KOPT-K1 (cell line): ENCODE results near the gene BTBD9.

Experiments
- H3K27ac ChIP-seq: fragments of 200-600 bp; sonication (generic); 2 replicates; pipeline ENCODE4 v1.5.1; 2016; ENCODE audit warnings: antibody characterized with exemption, mild to moderate bottlenecking, low read depth, low read length; ENCODE audit not compliant: poor library complexity, severe bottlenecking
- H3K36me3 ChIP-seq: fragments of 200-600 bp; sonication (generic); 2 replicates; pipeline ENCODE4 v1.5.1; 2017; ENCODE audit warnings: antibody characterized with exemption, mild to moderate bottlenecking, low read length, moderate library complexity; ENCODE audit not compliant: insufficient read depth
- H3K9me3 ChIP-seq: fragments of 200-600 bp; sonication (generic); 2 replicates; pipeline ENCODE4 v1.5.1; 2017; ENCODE audit warnings: antibody characterized with exemption, low read length, mild to moderate bottlenecking; ENCODE audit not compliant: insufficient read depth, poor library complexity, severe bottlenecking

The BTBD9 gene

DNA sequence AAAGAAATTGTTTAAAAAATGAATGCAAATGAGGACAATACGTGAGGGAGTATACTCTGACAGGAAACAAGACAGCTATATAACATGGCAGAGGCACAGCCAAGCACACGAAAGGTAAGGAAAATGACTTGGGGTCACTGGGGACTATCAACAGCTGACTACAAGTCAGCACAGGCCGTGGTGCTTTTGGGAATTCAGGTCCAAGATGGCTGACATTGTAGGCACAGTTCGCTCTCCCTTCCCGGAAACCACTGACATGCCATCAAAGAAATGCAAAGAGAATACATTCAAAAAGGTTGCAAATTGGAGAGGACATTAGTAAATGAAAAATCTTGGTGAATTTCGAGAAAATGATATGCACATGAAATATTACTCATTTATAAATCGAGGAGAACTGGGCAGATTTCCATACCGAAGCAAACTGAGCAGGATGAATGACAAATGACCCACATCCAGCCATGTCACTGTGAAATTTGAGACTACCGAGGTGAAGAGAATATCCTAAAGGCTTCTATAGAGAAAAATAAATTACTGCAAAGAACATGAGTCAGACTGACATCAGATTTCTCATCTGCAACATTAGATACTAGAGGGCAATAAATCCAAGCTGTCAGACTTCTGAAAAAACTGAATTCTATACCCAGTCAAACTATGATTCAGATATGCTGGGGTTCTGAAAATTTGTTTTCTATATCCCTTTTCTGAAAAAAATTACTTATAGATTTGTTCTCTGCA, 391.1 kb downstream of the BTBD9 start:
- H3K27ac ChIP-seq, result no peak overlapping the region
- H3K36me3 ChIP-seq, result no peaks in the 10 kb centered on the region

DNA sequence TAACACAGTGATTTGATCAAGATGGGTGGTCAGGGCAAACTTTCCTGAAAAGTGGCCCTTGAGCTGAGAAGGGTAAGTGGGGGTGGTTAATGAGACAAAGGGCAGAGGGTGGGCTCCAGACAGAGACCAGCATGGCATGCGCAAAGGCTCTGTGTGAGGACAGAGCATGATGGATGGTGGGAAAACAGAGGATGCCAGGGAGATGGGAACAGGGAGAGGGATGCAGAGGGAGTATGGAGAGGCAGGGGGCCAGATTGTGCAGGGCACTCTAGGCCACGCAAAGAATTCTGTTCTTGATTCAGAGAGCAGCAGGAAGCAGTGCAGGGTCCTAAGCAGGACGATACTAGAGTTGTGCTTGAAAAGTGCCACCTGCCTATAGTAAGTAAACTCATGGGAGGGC, 394.4 kb downstream of the BTBD9 start:
- Histone ChIP-seq H3K9me3 (no peaks in the 10 kb centered on the region), H3K27ac (no peak overlapping the region)

More for the DNA sequence above, 391.1 kb downstream of the BTBD9 start:
- no peaks in the 10 kb centered on the region for H3K9me3 ChIP-seq

DNA sequence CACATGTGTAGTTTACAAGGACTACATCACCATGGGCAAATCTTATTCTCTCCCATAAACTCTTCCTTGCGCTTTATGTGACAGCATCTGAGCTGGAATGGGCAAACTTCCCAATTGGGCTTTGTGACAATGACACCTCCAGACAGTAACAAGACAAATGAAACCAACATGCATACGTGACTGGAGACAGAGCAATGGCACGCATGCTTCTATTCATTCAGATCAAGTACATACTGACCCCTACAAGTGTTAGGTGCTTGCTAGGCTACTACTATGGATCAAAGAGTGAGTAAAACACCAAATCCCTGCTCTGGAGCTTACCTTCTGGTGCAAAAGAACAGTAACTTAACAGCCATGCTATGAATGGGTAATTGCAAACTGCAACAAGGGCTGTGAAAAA, 394.9 kb downstream of the BTBD9 start:
- no peak overlapping the region for H3K27ac ChIP-seq
- H3K36me3 ChIP-seq, result no peaks in the 10 kb centered on the region
- H3K9me3 ChIP-seq, result no peaks in the 10 kb centered on the region

More for the DNA sequence above, 394.4 kb downstream of the BTBD9 start:
- H3K36me3 ChIP-seq, result no peaks in the 10 kb centered on the region

DNA sequence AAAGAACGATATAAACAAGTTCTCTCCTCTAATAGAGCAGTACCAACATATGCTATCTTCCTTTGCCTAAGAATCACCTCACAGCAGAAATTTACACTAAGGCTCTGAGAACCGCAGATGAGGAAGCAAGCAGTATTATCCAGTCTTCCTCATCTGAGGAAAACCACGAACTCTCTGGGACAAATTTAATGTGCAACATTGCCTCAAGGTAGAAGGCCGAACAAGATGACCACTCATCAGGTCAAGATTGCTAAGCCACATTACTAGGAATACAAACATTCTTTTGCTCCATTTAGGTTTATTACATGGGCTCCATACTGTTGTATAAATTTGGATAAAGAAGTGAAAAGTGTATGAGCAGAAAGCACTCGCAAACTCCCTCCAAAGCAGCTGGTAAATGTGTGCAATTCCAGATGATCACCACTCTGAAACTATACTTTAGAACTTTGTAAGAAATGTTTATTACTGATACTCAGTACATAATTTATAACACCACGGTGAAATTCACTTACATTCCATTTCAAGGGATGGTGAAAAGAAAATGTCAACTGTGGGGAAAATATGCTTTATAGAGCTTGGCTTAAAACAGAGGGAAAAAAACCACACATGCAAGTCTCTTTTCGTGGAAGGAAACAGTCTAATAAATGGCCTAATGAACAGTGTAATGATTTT, 398.4 kb downstream of the BTBD9 start:
- Histone ChIP-seq H3K36me3 (no peaks in the 10 kb centered on the region), H3K27ac (no peak overlapping the region)

DNA sequence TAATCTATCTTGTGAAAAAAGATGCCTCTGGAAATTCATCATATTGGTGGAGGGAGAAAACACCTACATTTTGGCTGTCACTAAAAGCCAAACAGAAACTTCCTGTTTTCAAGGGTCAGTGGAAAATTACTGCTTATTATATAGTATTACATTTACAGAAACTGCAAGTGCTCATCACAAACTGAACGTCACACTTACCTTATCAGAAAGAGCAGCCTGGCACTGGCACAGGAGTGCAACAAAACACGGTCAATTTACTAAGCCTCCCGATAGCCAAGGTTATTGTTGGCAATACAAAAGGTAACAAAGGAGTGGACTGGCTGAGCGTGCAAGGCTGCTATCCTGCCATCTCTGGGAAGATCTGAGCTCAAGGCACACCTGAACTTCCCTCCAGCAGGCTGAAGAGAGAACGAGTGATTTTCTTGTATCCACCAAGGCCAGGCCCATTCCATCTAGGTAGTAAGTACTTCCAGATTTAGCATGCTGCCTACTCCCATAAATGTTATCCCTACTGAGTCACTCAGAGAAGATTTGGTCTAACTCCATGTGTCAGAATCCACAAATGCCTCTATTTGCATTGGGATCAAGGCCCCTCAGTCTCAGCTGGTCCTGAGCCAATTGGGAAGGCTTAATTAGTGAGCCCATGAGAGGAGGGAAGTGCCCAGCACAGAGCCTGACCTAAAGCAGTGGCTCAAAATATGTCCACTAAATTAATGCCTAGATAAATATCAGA, 399.8 kb downstream of the BTBD9 start:
- Histone ChIP-seq H3K36me3 (no peaks in the 10 kb centered on the region), H3K27ac (no peak overlapping the region), H3K9me3 (no peaks in the 10 kb centered on the region)

More for the DNA sequence above, 398.4 kb downstream of the BTBD9 start:
- H3K9me3 ChIP-seq, result no peaks in the 10 kb centered on the region

DNA sequence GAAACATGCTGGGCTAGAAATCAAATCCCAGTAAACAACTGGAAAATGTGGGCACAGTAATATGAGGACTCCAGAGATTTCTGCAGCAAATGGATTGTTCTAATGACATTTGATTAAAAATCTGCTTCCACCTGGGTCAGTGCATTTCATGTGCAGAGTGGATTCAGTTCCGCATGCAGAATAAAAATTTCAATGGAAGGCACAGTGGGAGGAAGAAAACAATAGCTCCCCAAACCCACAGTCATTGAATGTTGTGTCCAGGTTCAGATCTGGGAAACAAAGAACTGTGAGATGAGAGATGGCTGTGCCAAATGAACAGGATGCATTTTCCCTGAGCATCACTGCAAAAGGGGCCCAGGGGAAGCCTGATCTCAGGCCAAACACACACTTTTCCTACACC, 403.1 kb downstream of the BTBD9 start:
- Histone ChIP-seq H3K27ac (no peak overlapping the region), H3K36me3 (no peaks in the 10 kb centered on the region), H3K9me3 (no peaks in the 10 kb centered on the region)

DNA sequence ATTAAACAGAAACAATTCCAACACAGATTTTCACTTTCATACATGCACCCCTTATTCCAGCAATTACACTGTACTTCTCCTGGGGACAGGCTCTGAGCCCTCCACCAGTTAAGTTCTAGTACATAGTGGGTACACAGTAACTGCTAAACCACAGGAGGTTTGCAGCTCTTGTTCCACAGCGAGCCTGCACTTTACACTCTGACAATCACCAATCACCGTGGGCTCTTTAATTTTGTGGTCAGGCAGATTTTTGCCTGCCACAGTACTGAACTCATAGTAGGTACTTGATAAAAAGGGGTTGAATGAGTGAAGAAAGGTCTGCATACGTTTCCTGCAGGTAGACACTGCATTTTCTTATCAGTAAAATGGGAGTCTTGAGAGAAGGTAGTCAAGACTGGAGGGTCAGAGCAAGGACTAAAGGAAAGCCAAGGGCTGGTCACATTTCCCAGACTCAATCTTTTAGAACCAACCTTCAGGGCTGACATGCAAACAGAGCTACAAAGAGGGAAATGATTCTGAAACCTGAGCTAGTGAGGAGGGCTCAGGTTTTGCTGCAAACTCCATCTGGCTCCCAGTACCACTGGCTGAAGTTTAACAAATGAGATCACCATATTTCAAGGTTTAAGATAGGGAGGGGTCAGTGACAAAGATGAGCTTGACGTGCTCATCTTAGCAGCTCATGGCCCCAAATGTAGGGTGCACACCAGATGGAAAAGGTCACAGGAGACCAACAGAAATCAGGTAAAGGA, 404.6 kb downstream of the BTBD9 start:
- Histone ChIP-seq H3K36me3 (no peaks in the 10 kb centered on the region), H3K9me3 (no peaks in the 10 kb centered on the region), H3K27ac (no peak overlapping the region)

DNA sequence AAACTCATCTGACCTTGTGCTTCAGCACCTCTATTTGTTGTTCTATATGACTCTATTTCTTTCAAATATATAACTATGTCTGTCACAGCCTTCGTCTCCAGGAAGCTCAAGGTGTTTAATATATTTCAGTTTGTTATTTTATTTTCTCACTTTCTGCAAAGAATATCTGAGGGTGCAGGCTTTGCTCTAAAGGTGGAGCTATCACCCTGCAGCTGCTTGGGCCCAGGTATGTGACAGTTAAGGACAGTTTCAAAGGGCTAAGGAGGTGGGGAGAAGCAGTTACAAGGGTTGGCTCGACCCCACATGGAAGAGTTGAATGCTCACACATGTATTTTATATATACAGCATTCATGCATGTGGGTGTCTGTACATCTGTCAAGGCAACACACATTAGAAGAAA, 405.6 kb downstream of the BTBD9 start:
- no peaks in the 10 kb centered on the region for H3K9me3 ChIP-seq
- no peaks in the 10 kb centered on the region for H3K36me3 ChIP-seq
- no peak overlapping the region for H3K27ac ChIP-seq

DNA sequence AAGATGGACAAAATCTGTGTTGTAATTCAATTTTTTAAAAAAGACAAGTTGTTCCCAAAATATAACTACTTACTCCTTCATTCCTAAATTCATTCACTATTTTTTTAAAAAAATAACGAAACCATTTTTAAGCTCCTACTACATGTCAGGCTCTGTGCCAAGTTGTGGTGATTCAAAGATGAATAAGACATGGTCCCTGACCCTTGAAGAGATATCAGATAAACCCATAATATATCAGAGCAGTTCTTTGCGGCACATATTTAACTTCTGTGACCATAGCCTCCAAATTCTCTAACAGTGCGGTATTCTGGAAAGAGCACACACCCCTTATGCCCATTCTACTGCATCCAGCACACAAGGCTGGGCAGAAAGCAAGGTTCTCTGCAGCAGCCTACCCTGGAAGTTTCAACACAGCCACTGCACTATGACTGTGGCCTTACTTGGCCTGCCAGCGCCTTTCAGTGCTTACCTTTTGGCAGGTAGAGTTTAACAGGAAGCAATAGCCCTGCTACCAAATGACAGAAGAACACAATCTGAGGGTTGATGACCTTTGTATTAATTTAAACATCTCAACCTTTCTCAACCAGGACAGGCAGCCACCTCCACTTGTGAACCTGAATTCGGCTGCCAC, 406.5 kb downstream of the BTBD9 start:
- Histone ChIP-seq H3K36me3 (no peaks in the 10 kb centered on the region), H3K9me3 (no peaks in the 10 kb centered on the region), H3K27ac (no peak overlapping the region)

DNA sequence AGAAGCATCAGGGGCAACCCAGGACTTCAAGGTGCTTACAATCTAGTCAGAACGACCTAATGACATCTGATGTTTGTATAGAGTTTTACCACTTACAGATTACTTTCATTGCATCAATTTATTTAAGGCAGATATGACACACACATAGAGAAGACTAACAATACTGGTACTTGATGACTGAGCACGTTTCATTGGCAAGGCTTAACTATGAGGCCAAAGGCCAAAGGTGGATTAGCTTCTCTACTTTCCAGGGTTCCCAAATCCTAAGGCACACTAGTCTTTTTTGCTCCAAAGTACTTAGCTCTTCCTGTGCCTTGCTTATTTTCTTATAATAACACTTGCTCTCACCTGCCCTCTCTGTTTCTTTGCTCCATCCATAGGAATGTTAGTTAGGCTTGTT, 414.0 kb downstream of the BTBD9 start:
- Histone ChIP-seq H3K27ac (no peak overlapping the region), H3K36me3 (no peaks in the 10 kb centered on the region), H3K9me3 (no peaks in the 10 kb centered on the region)

DNA sequence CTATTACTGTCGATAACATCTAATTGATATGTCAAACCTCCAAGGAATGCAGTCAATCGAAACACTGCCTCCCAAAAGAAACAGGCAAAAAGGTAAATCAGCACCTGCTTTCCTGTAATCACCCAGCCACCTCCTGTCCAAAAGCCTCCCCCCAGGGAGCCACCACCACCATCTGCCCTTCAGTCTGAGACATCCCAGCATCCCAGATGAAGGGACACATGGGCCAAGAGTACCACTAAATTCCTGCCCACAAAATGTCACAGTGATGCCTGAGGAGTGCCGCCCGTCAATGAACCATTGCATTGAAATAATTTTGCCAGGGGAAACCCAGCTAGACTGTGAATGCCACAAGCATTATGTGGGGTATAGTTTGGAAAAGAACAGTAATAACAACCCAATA, 418.5 kb downstream of the BTBD9 start:
- no peaks in the 10 kb centered on the region for H3K9me3 ChIP-seq
- no peak overlapping the region for H3K27ac ChIP-seq

DNA sequence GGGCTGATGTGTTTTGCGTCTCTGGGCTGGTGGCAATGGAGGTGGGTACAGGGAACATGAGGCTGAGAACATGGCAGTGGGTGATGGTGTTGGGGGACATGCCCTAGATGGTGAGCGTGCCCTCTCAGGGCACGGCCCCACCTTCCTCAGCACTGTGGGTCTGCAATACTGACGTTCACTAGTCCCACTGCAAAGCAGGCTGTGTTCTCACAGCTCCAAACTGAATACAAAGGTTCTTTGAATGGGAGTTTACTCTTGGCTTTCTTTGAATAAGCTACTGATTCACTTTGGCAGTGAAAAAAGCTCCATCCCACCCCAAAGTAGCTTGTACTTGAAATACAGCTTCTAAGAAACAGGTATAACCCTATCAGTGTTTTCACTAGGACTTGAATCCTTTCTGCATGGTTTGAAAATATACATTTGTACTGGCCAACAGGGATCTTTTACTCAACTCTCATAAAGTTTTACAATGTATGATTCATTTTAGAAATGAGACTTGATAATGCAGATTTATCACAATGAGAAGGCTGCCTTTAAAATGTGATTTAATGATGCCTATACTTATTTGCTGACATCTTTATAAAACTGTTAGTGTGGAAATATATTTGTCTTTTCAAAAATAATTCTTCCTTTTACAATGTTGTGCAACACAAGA, 419.5 kb downstream of the BTBD9 start:
- Histone ChIP-seq H3K9me3 (no peaks in the 10 kb centered on the region), H3K36me3 (no peaks in the 10 kb centered on the region), H3K27ac (no peak overlapping the region)

More for the DNA sequence above, 418.5 kb downstream of the BTBD9 start:
- H3K36me3 ChIP-seq, result no peaks in the 10 kb centered on the region

DNA sequence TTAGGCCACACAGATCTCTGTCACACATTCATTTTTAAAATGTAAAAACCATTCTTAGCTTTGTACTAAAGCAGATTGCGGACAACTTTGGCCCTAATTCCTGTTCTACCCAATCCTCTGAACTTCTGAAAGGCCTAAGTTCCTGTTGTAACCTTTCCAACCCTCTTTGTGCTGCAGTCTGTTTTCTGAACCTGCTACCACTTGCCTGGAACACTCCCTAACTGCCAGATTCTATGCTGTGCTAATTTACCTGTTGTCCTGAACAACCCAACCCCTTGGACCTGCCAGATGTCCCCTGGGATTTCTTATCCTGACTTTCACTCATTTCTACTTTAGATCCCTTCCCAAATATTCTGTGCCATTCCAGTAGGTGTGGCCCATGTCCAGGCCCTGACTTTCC, 421.5 kb downstream of the BTBD9 start:
- no peaks in the 10 kb centered on the region for H3K9me3 ChIP-seq
- H3K36me3 ChIP-seq, result no peaks in the 10 kb centered on the region
- H3K27ac ChIP-seq, result no peak overlapping the region

DNA sequence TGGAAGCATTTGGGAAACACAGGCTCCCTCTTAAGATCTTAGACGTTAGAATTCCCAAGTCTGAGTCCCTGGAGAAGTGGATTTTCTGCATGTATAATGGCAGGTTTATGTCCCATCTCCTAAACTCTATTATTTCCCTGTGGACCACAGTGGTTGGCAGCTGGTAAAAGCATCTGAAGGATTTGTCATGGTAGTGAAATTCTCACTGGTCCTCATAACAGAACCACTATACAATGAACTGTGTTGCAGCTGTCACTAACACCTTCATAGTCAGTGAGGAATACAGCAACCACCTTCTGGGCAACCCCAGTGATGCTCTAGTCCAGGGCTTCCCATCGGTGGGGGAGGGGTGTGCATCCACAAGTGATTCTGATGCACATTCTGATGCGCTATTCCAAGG, 423.3 kb downstream of the BTBD9 start:
- H3K9me3 ChIP-seq, result no peaks in the 10 kb centered on the region
- H3K36me3 ChIP-seq, result no peaks in the 10 kb centered on the region
- no peak overlapping the region for H3K27ac ChIP-seq
